ENCODE data around the gene TCF20. TPM values are rescaled to one million over a fixed set of nuclear protein-coding genes. Genes with fewer than 3 reads are reported as not detected.

TCF20 gene
- total RNA-seq, 2 experiments from 2014 or later: 62.4 to 68.4 TPM

GRCh38 chr22:42291287-42291686 lies 20.8 kb upstream of the TCF20 start:
- H3K4me3 Mint-ChIP-seq: no peak overlapping the region
- H3K36me3 Mint-ChIP-seq: no peaks in the 10 kb centered on the region
- H3K4me1 Mint-ChIP-seq: peaks cover 21% of the 10 kb centered on the region
- H3K27me3 Mint-ChIP-seq: no peaks in the 10 kb centered on the region
- DNase-seq: no peak
- no peak overlapping the region for H3K27ac Mint-ChIP-seq
- H3K9me3 Mint-ChIP-seq: no peaks in the 10 kb centered on the region

DNA sequence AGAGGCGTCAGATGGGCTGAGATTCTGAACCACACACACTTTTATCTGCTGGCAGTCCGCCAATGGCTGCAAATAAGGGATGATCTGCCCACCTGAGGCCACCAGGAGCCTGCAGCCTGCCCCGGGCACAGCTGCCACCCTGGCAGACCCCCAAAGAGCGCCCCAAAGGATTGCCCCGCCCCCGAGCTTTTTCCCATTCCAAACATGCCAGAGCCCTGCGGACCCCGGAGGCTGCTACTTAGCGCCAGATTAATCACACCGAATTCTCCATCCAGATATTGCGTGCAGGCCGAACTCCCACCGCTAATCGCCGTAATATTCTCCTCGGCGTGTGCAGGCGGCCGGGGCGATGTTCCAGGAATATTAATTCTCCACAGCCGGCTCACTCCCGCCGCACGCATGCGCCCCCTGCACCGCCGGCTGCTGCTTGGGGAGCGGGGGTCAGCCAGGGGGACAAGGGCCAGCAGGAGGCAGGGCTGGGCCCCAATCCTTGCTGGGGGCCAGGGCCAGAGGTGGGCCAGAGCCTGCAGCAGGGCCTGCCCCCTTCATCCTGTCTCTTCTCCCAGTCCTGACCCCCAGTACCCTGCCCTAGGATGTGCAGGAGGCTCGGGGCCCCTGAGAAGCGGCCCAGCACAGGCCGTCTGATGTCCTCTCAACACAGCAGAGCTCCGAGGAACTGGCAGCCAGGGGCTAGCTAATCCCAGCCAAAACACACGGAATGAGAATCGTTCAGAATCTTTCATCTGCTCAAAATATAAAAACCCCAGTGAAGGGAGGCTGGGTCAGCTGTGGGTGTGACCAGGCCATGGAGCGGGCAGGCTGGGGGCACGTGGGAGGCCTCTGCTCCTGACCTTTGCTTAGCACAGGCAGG lies 19.5 kb upstream of the TCF20 start:
- H3K27ac Mint-ChIP-seq: no peak overlapping the region
- no peaks in the 10 kb centered on the region for H3K27me3 Mint-ChIP-seq
- no peaks in the 10 kb centered on the region for H3K36me3 Mint-ChIP-seq
- no peak for DNase-seq
- H3K4me3 Mint-ChIP-seq: no peak overlapping the region
- no peaks in the 10 kb centered on the region for H3K9me3 Mint-ChIP-seq
- H3K4me1 Mint-ChIP-seq: peaks cover 23% of the 10 kb centered on the region

DNA sequence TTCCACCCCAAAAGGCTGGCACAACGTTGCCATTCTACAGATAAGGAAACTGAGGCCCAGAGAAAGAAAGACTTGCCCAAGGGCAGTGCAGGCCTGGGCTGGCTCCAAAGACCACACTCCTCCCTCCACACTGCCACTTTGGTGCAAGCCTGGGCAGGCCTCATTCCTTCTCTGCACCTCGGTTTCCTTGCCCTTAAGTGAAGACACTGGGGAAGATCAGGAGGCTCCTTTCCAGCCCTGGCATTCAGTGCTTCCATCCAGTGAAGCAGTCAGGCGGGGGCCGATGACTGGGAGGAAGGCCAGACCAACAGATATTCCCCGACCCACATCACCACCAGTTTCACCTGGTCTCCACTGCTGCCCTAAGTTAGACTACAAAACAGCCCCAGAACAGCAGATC lies 18.3 kb upstream of the TCF20 start:
- no peak overlapping the region for H3K4me3 Mint-ChIP-seq

GRCh38 chr22:42287174-42287890 lies 16.9 kb upstream of the TCF20 start:
- Mint-ChIP-seq H3K4me1 (peaks cover 18% of the 10 kb centered on the region), H3K36me3 (no peaks in the 10 kb centered on the region), H3K9me3 (no peaks in the 10 kb centered on the region), H3K27me3 (peaks cover 11% of the 10 kb centered on the region), H3K27ac (no peak overlapping the region), H3K4me3 (no peak overlapping the region)
- DNase-seq: no peak

More for the DNA sequence above, 18.3 kb upstream of the TCF20 start:
- Mint-ChIP-seq H3K27ac (no peak overlapping the region), H3K9me3 (no peaks in the 10 kb centered on the region), H3K4me1 (peaks cover 18% of the 10 kb centered on the region), H3K27me3 (peaks cover 5% of the 10 kb centered on the region), H3K36me3 (no peaks in the 10 kb centered on the region)
- no peak for DNase-seq

GRCh38 chr22:42286205-42286604 lies 15.8 kb upstream of the TCF20 start:
- Mint-ChIP-seq H3K27me3 (peaks cover 11% of the 10 kb centered on the region), H3K9me3 (no peaks in the 10 kb centered on the region), H3K27ac (no peak overlapping the region), H3K4me1 (peaks cover 18% of the 10 kb centered on the region), H3K36me3 (no peaks in the 10 kb centered on the region), H3K4me3 (no peak overlapping the region)
- no peak for DNase-seq

DNA sequence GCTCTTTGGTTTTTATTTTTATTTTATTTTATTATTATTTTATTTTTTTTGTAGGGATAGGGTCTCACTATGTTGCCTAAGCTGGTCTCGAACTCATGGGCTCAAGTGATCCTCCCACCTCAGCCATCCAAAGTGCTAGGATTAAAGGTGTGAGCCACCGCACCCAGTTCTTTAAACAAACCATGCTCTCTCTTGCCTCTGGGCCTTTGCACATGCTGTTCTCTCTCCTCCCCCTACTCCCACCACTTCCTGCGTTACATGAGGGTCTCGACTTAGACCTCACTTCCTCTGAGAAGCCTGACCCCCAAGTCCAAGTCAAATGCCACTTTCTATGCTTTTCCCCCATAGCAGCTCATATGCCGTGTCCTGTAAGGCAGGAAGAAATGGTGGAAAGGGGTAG lies 15.2 kb upstream of the TCF20 start:
- H3K36me3 Mint-ChIP-seq: no peaks in the 10 kb centered on the region
- H3K27me3 Mint-ChIP-seq: peaks cover 11% of the 10 kb centered on the region
- no peaks in the 10 kb centered on the region for H3K9me3 Mint-ChIP-seq
- no peak overlapping the region for H3K4me3 Mint-ChIP-seq
- no peak overlapping the region for H3K27ac Mint-ChIP-seq
- peaks cover 18% of the 10 kb centered on the region for H3K4me1 Mint-ChIP-seq
- no peak for DNase-seq

GRCh38 chr22:42284643-42285181 lies 14.3 kb upstream of the TCF20 start:
- DNase-seq: no peak
- Mint-ChIP-seq H3K4me1 (peaks cover 18% of the 10 kb centered on the region), H3K27ac (no peak overlapping the region), H3K4me3 (no peak overlapping the region), H3K36me3 (no peaks in the 10 kb centered on the region), H3K27me3 (peaks cover 11% of the 10 kb centered on the region), H3K9me3 (no peaks in the 10 kb centered on the region)

DNA sequence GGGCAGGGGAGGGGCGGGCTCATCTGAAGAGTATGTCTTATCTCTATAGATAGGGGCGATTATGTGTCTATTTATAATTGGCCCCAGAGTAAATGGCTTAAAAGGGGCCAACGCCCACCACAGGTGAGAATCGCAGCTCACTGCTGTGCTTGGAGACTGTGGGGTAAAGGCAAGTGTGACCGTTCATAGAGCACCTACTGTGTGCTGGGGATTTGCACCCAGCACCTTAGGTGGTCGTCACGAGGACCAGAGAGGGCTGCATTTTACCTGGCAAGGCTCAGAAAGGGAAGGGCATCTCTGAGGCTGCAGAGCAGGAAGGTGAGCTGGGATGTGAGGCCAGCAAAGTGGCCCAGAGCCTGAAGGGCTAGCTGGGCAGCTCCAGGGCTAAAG lies 13.7 kb upstream of the TCF20 start:
- peak overlapping the region; percentile 71 for H3K4me3 Mint-ChIP-seq
- H3K27ac Mint-ChIP-seq: no peak overlapping the region
- no peaks in the 10 kb centered on the region for H3K36me3 Mint-ChIP-seq
- peaks cover 18% of the 10 kb centered on the region for H3K4me1 Mint-ChIP-seq
- H3K27me3 Mint-ChIP-seq: peaks cover 11% of the 10 kb centered on the region
- DNase-seq: no peak
- H3K9me3 Mint-ChIP-seq: no peaks in the 10 kb centered on the region

DNA sequence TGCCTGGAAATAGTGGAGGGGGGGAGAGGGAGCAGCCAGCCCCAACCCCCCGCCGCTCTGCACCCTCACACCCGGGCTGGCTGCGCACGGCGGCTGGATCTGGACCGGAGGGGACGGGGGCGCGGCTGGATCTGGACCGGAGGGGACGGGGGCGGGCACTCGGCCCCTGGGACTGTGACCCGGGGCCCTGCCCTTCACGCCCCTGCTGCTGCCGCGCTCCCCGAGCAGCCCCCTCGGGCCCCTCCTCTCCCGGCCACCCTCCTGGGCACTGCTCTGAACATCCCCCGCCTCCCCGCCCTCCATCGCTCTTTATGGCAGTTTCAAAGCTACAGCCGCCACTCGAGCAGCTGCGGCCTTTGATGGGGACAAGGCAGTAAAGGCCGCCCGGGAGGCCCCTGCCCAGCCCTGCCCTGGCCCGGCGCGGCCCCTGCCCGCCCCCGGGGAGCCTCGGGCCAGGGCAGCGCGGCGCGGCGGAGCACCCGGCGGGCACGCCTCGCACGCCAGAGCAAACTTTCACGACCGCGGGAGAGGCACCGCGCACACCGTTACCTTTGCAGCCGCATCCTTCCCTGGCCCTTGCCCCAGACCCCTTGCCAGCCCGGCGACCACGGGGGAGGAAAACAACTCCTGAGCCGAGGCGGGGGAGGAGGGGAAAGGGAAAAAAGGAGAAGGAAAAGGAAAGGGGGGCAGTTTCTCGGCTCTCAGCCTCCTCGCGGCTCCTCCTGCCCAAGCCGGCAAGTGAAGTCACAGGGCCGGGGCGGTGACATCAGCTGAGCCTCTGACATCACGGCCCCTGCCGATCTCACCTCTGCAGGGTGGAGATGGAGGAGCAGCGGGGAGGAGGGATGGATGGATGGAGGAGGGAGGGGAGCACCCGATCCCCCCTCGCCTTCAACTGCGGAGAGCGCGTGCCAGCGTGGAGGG lies 13.1 kb upstream of the TCF20 start:
- H3K27ac Mint-ChIP-seq: no peak overlapping the region

GRCh38 chr22:42282943-42283277 lies 12.5 kb upstream of the TCF20 start:
- no peaks in the 10 kb centered on the region for H3K36me3 Mint-ChIP-seq
- no peak for DNase-seq
- no peak overlapping the region for H3K4me3 Mint-ChIP-seq
- peaks cover 11% of the 10 kb centered on the region for H3K27me3 Mint-ChIP-seq
- H3K9me3 Mint-ChIP-seq: no peaks in the 10 kb centered on the region
- H3K27ac Mint-ChIP-seq: no peak overlapping the region
- peaks cover 18% of the 10 kb centered on the region for H3K4me1 Mint-ChIP-seq

More for the DNA sequence above, 13.1 kb upstream of the TCF20 start:
- peaks cover 11% of the 10 kb centered on the region for H3K27me3 Mint-ChIP-seq
- H3K4me3 Mint-ChIP-seq: peak overlapping the region; percentile 71
- DNase-seq: peak; percentile 51
- H3K4me1 Mint-ChIP-seq: peaks cover 18% of the 10 kb centered on the region
- H3K9me3 Mint-ChIP-seq: no peaks in the 10 kb centered on the region
- no peaks in the 10 kb centered on the region for H3K36me3 Mint-ChIP-seq

DNA sequence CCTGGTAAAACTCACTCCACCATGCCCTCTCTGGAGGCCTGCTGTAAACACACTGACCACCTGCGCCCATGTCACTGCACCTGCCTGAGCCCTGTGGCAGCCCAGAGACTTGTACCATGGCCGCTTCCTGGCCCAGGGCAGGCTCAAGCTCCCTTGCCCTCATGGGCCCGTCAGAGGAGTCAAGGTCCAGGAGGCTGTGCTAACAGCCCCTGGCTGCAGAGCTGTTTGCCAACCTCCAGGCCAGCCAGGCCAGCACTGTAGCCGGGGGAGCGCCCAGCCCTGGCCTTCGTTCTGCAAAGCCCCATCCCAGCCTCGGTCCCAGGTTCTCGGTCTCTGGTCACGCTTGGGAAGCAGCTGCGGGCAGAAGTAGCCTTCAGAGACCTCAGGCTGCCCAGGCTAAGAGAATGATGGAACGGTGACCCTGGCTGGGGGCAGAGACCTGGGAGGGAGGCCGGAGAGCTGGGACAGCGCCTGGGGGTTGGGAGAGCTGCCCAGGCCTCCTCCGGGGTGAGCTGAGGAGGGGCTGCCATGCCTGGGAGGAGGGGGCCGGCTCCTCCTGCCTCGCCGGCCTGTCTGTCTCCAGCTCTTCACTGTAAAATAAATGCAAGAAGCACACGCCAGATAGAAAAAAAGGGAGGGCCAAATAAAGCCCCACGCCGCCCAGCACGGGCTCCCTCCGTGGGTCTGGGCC lies 11.9 kb upstream of the TCF20 start:
- Mint-ChIP-seq H3K36me3 (no peaks in the 10 kb centered on the region), H3K4me1 (peaks cover 14% of the 10 kb centered on the region), H3K4me3 (no peak overlapping the region), H3K27me3 (peaks cover 11% of the 10 kb centered on the region), H3K9me3 (no peaks in the 10 kb centered on the region), H3K27ac (no peak overlapping the region)
- DNase-seq: no peak

GRCh38 chr22:42281706-42282251 lies 11.3 kb upstream of the TCF20 start:
- Mint-ChIP-seq H3K9me3 (no peaks in the 10 kb centered on the region), H3K4me3 (no peak overlapping the region), H3K4me1 (peaks cover 13% of the 10 kb centered on the region), H3K27ac (no peak overlapping the region), H3K27me3 (peaks cover 11% of the 10 kb centered on the region), H3K36me3 (no peaks in the 10 kb centered on the region)
- DNase-seq: no peak

GRCh38 chr22:42281284-42281683 lies 10.8 kb upstream of the TCF20 start:
- no peaks in the 10 kb centered on the region for H3K9me3 Mint-ChIP-seq
- no peak overlapping the region for H3K27ac Mint-ChIP-seq
- H3K4me1 Mint-ChIP-seq: peaks cover 8% of the 10 kb centered on the region
- no peaks in the 10 kb centered on the region for H3K36me3 Mint-ChIP-seq
- H3K4me3 Mint-ChIP-seq: no peak overlapping the region
- no peak for DNase-seq
- H3K27me3 Mint-ChIP-seq: peaks cover 11% of the 10 kb centered on the region

GRCh38 chr22:42280836-42281235 lies 10.4 kb upstream of the TCF20 start:
- H3K4me3 Mint-ChIP-seq: no peak overlapping the region
- no peak overlapping the region for H3K27ac Mint-ChIP-seq
- no peaks in the 10 kb centered on the region for H3K9me3 Mint-ChIP-seq
- H3K36me3 Mint-ChIP-seq: no peaks in the 10 kb centered on the region
- no peak for DNase-seq
- peaks cover 11% of the 10 kb centered on the region for H3K27me3 Mint-ChIP-seq
- peaks cover 4% of the 10 kb centered on the region for H3K4me1 Mint-ChIP-seq
